Lower lobe of right lung (tissue), 2 donors: ENCODE measurements around the gene HOXD1. TPM values are rescaled to one million over a fixed set of nuclear protein-coding genes. Genes with fewer than 3 reads are reported as not detected.
A peak's percentile ranks its signal among the peaks of the same experiment; 100 is the strongest.

ENCODE experiments used
- ATAC-seq, 2 donors: fragments of 200-7000 bp; cut with Tn5 transposase; one replicate each; pipeline ENCODE4 v1.9.1; 2020 to 2022; ENCODE audit warnings: mild to moderate bottlenecking in 2 of 2, moderate library complexity in 2 of 2
- DNase-seq: peaks from one replicate; pipeline ENCODE4 v3.0.0-alpha.2; 2020
- H3K27ac ChIP-seq: fragments of 200-600 bp; one replicate; pipeline ENCODE4 v1.8.0; 2022
- H3K27me3 ChIP-seq: fragments of 200-600 bp; one replicate; pipeline ENCODE4 v1.8.0; 2022; ENCODE audit warnings: low read depth
- H3K36me3 ChIP-seq: fragments of 200-600 bp; one replicate; pipeline ENCODE4 v1.8.0; 2022; ENCODE audit warnings: mild to moderate bottlenecking
- H3K4me1 ChIP-seq: fragments of 200-600 bp; one replicate; pipeline ENCODE4 v1.8.0; 2022
- H3K4me3 ChIP-seq: fragments of 200-600 bp; one replicate; pipeline ENCODE4 v1.8.0; 2022; ENCODE audit warnings: mild to moderate bottlenecking
- H3K9me3 ChIP-seq: fragments of 200-600 bp; one replicate; pipeline ENCODE4 v1.8.0; 2022
- CTCF ChIP-seq: fragments of 200-600 bp; IDR thresholded peaks from one replicate; pipeline ENCODE4 v1.8.0; 2022; ENCODE audit warnings: antibody characterized with exemption, mild to moderate bottlenecking
- intact Hi-C: fragments of 100-400 bp; cut with DNase I; formaldehyde crosslinking; loops from one replicate; pipeline ENCODE4 v1.11.0; 2022
- long read RNA-seq: library from polyadenylated mRNA; unstranded; transcript quantifications from one replicate; pipeline ENCODE4 v2.0.0, GENCODE V29; 2021
- total RNA-seq: library from RNA; stranded (reverse); fragmentation: NEBNext Ultra II Directional; extraction: Animal tissue kit (Norgen Biotek cat#: 25700); gene quantifications from one replicate; pipeline ENCODE4 v1.2.1, GENCODE V29; 2021
- donor health status: DM: no; HTN: yes; CAD: no; lungs with severe emphysema.

The HOXD1 gene
- total RNA-seq, result 3.4 TPM
- long read RNA-seq, transcript HOXD1-201 (2 exons, 1,975 nt), result major isoform, 23 of 24 reads
- long read RNA-seq, partial matches to known transcripts, result 0 of 24 reads
- long read RNA-seq, other reads (novel, unspliced or antisense), result 1 of 24 reads

- Histone ChIP-seq H3K4me1 (peaks cover 27% of the 10 kb centered on the region), H3K9me3 (no peaks in the 10 kb centered on the region), H3K27ac (peak within 1 kb of the TSS; percentile 75), H3K4me3 (peak within 1 kb of the TSS; percentile 63), H3K36me3 (no peaks in the 10 kb centered on the region), H3K27me3 (peaks cover 71% of the 10 kb centered on the region)
- intact Hi-C loops, result no loop called here
- DNase-seq (peak; percentile 78), ATAC-seq (peak; percentile 94 to 95)
- no peak for TF ChIP-seq CTCF
Observed at GRCh38 chr2:176187899-176188773, at the start of gene HOXD1. HOXD1 (plus strand) TSS chr2:176188668; CDS start chr2:176188802, 134 bp downstream.

- Histone ChIP-seq H3K9me3 (no peaks in the 10 kb centered on the region), H3K27me3 (peaks cover 99% of the 10 kb centered on the region), H3K36me3 (no peaks in the 10 kb centered on the region), H3K4me1 (peaks cover 25% of the 10 kb centered on the region), H3K27ac (no peak overlapping the region), H3K4me3 (no peak overlapping the region)
- no peak for TF ChIP-seq CTCF
- intact Hi-C loops, result loop anchor here (10.0 kb wide), 1 partner anchor 416 kb away; no protein-coding TSS in a partner anchor
- ATAC-seq (no peak), DNase-seq (no peak)
Observed at GRCh38 chr2:176138923-176139660, 49.4 kb upstream of the HOXD1 start.

GRCh38 chr2:176139661-176140512 is 48.6 kb upstream of the HOXD1 start:
- ATAC-seq (no peak), DNase-seq (no peak)
- Histone ChIP-seq H3K27me3 (peaks cover 99% of the 10 kb centered on the region), H3K4me3 (peak overlapping the region; percentile 53), H3K36me3 (no peaks in the 10 kb centered on the region), H3K4me1 (peaks cover 25% of the 10 kb centered on the region), H3K27ac (no peak overlapping the region), H3K9me3 (no peaks in the 10 kb centered on the region)
- intact Hi-C loops, result loop anchor here (10.0 kb wide), 2 partner anchors 315 to 415 kb away; no protein-coding TSS in a partner anchor
- no peak for TF ChIP-seq CTCF

GRCh38 chr2:176140513-176141317 is 47.8 kb upstream of the HOXD1 start:
- Histone ChIP-seq H3K4me3 (peak overlapping the region; percentile 53), H3K27me3 (peaks cover 98% of the 10 kb centered on the region), H3K27ac (no peak overlapping the region), H3K36me3 (no peaks in the 10 kb centered on the region), H3K4me1 (peaks cover 25% of the 10 kb centered on the region), H3K9me3 (no peaks in the 10 kb centered on the region)
- ATAC-seq, result peak; percentile 91 to 94
- intact Hi-C loops, result loop anchor here (10.0 kb wide), 1 partner anchor 314 kb away; no protein-coding TSS in a partner anchor
- DNase-seq, result peak; percentile 70
- TF ChIP-seq CTCF, result peak; percentile 89
